Endothelial cell of umbilical vein (primary cell): ENCODE results near the gene ST6GALNAC4. TPM values are rescaled to one million over a fixed set of nuclear protein-coding genes. Genes with fewer than 3 reads are reported as not detected.

Experiments
- BruUV-seq: library from RNA; stranded (reverse); fragments of 400-500 nt; replicated peaks from 2 replicates; lab custom pipeline; 2021; lab: Mats Ljungman, UMichigan
- CTCF ChIA-PET: fragments of 300-600, 350-600 bp; sonication (Branson Sonifier 250); formaldehyde crosslinking; loops from one replicate; lab custom pipeline; 2021; ENCODE audit warnings: antibody characterized with exemption, inconsistent platforms; lab: Charles Lee
- POLR2A ChIA-PET: fragments of 300-600, 350-600 bp; sonication (Branson Sonifier 250); formaldehyde crosslinking; loops from one replicate; lab custom pipeline; 2021; ENCODE audit warnings: antibody characterized with exemption, inconsistent platforms; lab: Charles Lee
- DNase-seq: peaks from one replicate; pipeline ENCODE4 v3.0.0-alpha.2; 2011; ENCODE audit warnings: low read depth, low spot score
- FAIRE-seq: peaks from 2 replicates; lab custom pipeline; 2011; peaks lifted over from hg19 to GRCh38; lab: Jason Lieb, UNC
- H2AFZ ChIP-seq: 2 replicates; pipeline ENCODE4 v1.6.0; 2012; ENCODE audit warnings: low read depth, low read length, control low read depth, inconsistent platforms
- H3K27ac ChIP-seq: 2 replicates; pipeline ENCODE4 v1.5.1; 2011; ENCODE audit warnings: low read depth, mild to moderate bottlenecking, control low read depth, low read length, moderate library complexity; ENCODE audit not compliant: insufficient read depth
- H3K27me3 ChIP-seq, 2 experiments: 2 replicates each; pipeline versions ENCODE4 v1.6.0 to v1.6.1; 2011; ENCODE audit warnings: low read length in 2 of 2, mixed read lengths in 1 of 2; ENCODE audit not compliant: control insufficient read depth in 2 of 2, insufficient read depth in 2 of 2
- H3K36me3 ChIP-seq, 2 experiments: 2 replicates in 1 of 2; 3 replicates in 1 of 2; pipeline ENCODE4 v1.5.1; 2011; ENCODE audit warnings: low read length in 2 of 2, mild to moderate bottlenecking in 1 of 2, moderate library complexity in 1 of 2; ENCODE audit not compliant: control insufficient read depth in 2 of 2, insufficient read depth in 2 of 2; ENCODE audit errors: extremely low read depth in 1 of 2
- H3K4me1 ChIP-seq: 3 replicates; pipeline ENCODE4 v1.5.1; 2011; ENCODE audit warnings: mild to moderate bottlenecking, low read length; ENCODE audit not compliant: control insufficient read depth, insufficient read depth; ENCODE audit errors: extremely low read depth
- H3K4me2 ChIP-seq: 2 replicates; pipeline ENCODE4 v1.6.1; 2011; ENCODE audit warnings: low read length, control low read depth, mixed read lengths; ENCODE audit not compliant: insufficient read depth
- H3K4me3 ChIP-seq, 3 experiments: fragments of 200-600 bp in 1 of 3; sonication (generic), shearing (Covaris generic) in 1 of 3; replicated peaks in 1 of 3; 2 replicates each; pipeline ENCODE4 v1.5.1; 2011 to 2016; ENCODE audit warnings: control low read depth in 3 of 3, low read length in 3 of 3, mild to moderate bottlenecking in 2 of 3, inconsistent platforms in 1 of 3, low read depth in 1 of 3, moderate library complexity in 1 of 3; ENCODE audit not compliant: insufficient read depth in 1 of 3
- H3K79me2 ChIP-seq: 2 replicates; pipeline ENCODE4 v1.6.0; 2012; ENCODE audit warnings: low read length, inconsistent platforms; ENCODE audit not compliant: control insufficient read depth, insufficient read depth
- H3K9ac ChIP-seq: replicated peaks from 2 replicates; pipeline ENCODE3; 2011; ENCODE audit warnings: low read length, control low read depth; ENCODE audit not compliant: insufficient read depth; ENCODE audit errors: extremely low read depth
- H3K9me1 ChIP-seq: replicated peaks from 3 replicates; pipeline ENCODE4 v1.6.0; 2011; ENCODE audit warnings: mild to moderate bottlenecking, low read length; ENCODE audit not compliant: control insufficient read depth, insufficient read depth; ENCODE audit errors: extremely low read depth
- H3K9me3 ChIP-seq: replicated peaks from 2 replicates; pipeline ENCODE4 v1.5.1; 2012; ENCODE audit warnings: low read length, inconsistent platforms; ENCODE audit not compliant: control insufficient read depth, insufficient read depth
- H4K20me1 ChIP-seq: replicated peaks from 2 replicates; pipeline ENCODE3; 2011; ENCODE audit warnings: mild to moderate bottlenecking, low read length; ENCODE audit not compliant: control insufficient read depth, insufficient read depth; ENCODE audit errors: extremely low read depth
- CTCF ChIP-seq, 2 donors: IDR thresholded peaks; 1 replicate in 1 of 2; 2 replicates in 1 of 2; pipeline ENCODE4 v1.5.1; 2011; ENCODE audit warnings: low read length in 2 of 2, mild to moderate bottlenecking in 2 of 2, moderate library complexity in 2 of 2, control low read depth in 1 of 2, inconsistent platforms in 1 of 2, low read depth in 1 of 2; ENCODE audit not compliant: insufficient read depth in 1 of 2; ENCODE audit errors: extremely low read depth in 1 of 2
- EZH2 ChIP-seq: IDR thresholded peaks from 2 replicates; pipeline ENCODE4 v1.6.1; 2012; ENCODE audit warnings: borderline replicate concordance, low read depth, mild to moderate bottlenecking, moderate library complexity, low read length, inconsistent platforms; ENCODE audit not compliant: severe bottlenecking
- GATA2 ChIP-seq: IDR thresholded peaks from 2 replicates; pipeline ENCODE4 v1.7.0; 2011; ENCODE audit warnings: low read depth, mild to moderate bottlenecking, moderate library complexity, mixed read lengths, low read length; ENCODE audit not compliant: insufficient read length, insufficient read depth
- JUN ChIP-seq: IDR thresholded peaks from 2 replicates; pipeline ENCODE4 v1.6.1; 2011; ENCODE audit warnings: borderline replicate concordance, low read depth; ENCODE audit not compliant: insufficient read length, insufficient read depth
- MAX ChIP-seq: IDR thresholded peaks from 2 replicates; pipeline ENCODE4 v1.6.1; 2011; ENCODE audit not compliant: insufficient read depth, insufficient read length
- POLR2A ChIP-seq: IDR thresholded peaks from 2 replicates; pipeline ENCODE4 v1.6.1; 2012; ENCODE audit warnings: low read depth, mild to moderate bottlenecking, control low read depth, low read length
- dilution Hi-C: fragments of 300-500 bp; cut with MboI; formaldehyde crosslinking; loops from one replicate; pipeline ENCODE4 v1.15.0; 2019; ENCODE audit warnings: low sequenced_read_pairs; ENCODE audit not compliant: extremely low pct_ligation_motif_present
- intact Hi-C: fragments of 100-400 bp; cut with micrococcal nuclease; formaldehyde crosslinking; loops from one replicate; pipeline ENCODE4 v1.10.0; 2022
- polyA plus RNA-seq, 4 experiments: library from polyadenylated mRNA; depleted of rRNA in 3 of 4; stranded (reverse) in 3 of 4; unstranded in 1 of 4; fragments of >200 nt; gene quantifications; 2 replicates each; pipeline versions ENCODE4 v1.2.1 to v1.2.3, GENCODE V29; 2011 to 2012; ENCODE audit warnings: missing spikeins in 1 of 4
- total RNA-seq: library from RNA; stranded (reverse); gene quantifications from 2 replicates; pipeline ENCODE4 v1.2.3, GENCODE V29; 2021

ST6GALNAC4 gene
- total and polyA plus RNA-seq, 2 donors (not counting 3 experiments of a cell fraction or from before 2014, with no cell fraction given): 45.9 to 85.3 TPM

- H3K79me2 ChIP-seq: peaks cover 12% of the 10 kb centered on the region
- H3K4me3 ChIP-seq: no peak overlapping the region
- peaks cover 39% of the 10 kb centered on the region for H3K4me1 ChIP-seq
- H3K27me3 ChIP-seq: no peaks in the 10 kb centered on the region
- peak overlapping the region; percentile 66 for H3K27ac ChIP-seq
- peak overlapping the region; percentile 4 for H2AFZ ChIP-seq
- H3K4me2 ChIP-seq: no peak overlapping the region
- ChIA-PET POLR2A (no interaction called here), CTCF (interaction anchor here (1.0 to 4.5 kb wide), 8 partner anchors 11 to 329 kb away, joined by 3 to 38 read pairs (median 10); partner anchors contain the start of genes ST6GALNAC6 and TOR2A)
- H3K36me3 ChIP-seq: peaks cover 0 to 2% of the 10 kb centered on the region in 2 experiments
- H4K20me1 ChIP-seq: no peaks in the 10 kb centered on the region
- no peaks in the 10 kb centered on the region for H3K9me1 ChIP-seq
- intact Hi-C loops (loop anchor here (1.0 to 10.0 kb wide), 5 partner anchors 36 to 416 kb away; no protein-coding TSS in a partner anchor), dilution Hi-C loops (no loop called here)
- TF ChIP-seq MAX (no peak), CTCF (IDR thresholded peaks at IDR 0.05; ENCODE audit: extremely low read depth in 1 of 2, insufficient read depth in 1 of 2, low read depth in 1 of 2, low read length in 2 of 2) (peak in 1 of 2 donors; percentile 24), GATA2 (peak; percentile 55), JUN (no peak), POLR2A (no peak), EZH2 (no peak)
- FAIRE-seq (peak; percentile 54), DNase-seq (peak; percentile 16)
- H3K9me3 ChIP-seq: no peaks in the 10 kb centered on the region
- BruUV-seq: no TSS peak
- H3K9ac ChIP-seq: no peak overlapping the region
Measured at GRCh38 chr9:127918183-127919107, 1.6 kb upstream of the ST6GALNAC4 start.
